ENCODE results near the gene SMIM17.

The SMIM17 gene

GRCh38 chr19:56619121-56619520 lies 23.8 kb upstream of the SMIM17 start:
- no peak for TF ChIP-seq CTCF (conservative IDR thresholded peaks at IDR 0.05; ENCODE audit: low read depth, low read length)
- DNase-seq (ENCODE audit: low read depth), result no peak
- H3K4me3 ChIP-seq (ENCODE audit: low read depth, low read length), result no peak overlapping the region

DNA sequence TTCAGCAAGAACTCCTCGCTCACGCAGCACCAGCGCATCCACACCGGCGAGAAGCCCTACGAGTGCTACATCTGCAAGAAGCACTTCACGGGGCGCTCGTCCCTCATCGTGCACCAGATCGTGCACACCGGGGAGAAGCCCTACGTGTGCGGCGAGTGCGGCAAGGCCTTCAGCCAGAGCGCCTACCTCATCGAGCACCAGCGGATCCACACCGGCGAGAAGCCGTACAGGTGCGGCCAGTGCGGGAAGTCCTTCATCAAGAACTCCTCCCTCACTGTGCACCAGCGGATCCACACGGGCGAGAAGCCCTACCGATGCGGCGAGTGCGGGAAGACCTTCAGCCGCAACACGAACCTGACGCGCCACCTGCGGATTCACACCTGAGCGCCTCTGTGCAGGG lies 20.6 kb upstream of the SMIM17 start:
- TF ChIP-seq CTCF (conservative IDR thresholded peaks at IDR 0.05; ENCODE audit: low read depth, low read length), result no peak
- no peak overlapping the region for H3K4me3 ChIP-seq (ENCODE audit: low read depth, low read length)
- DNase-seq (ENCODE audit: low read depth), result no peak

DNA sequence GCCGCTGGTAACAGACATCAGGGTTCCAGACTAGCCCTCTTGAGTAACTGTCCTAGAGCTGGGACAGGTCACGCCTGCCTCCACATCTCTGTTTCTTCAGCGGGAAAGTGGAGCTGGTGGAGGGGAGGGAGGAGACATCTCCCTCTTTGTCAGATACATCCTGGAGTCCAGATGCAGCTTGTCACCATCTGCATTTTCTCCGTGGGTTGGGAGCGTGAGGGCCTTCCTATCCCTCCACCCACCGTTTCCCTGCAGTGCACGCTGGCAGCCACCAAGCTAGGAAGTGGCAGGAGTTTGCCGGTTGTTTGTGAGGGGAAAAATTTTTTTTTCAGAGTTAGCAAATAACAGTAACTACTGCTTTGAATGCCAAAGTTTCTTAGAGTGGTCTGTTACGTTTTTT lies 20.0 kb upstream of the SMIM17 start:
- TF ChIP-seq CTCF (conservative IDR thresholded peaks at IDR 0.05; ENCODE audit: low read depth, low read length), result no peak
- no peak overlapping the region for H3K4me3 ChIP-seq (ENCODE audit: low read depth, low read length)
- no peak for DNase-seq (ENCODE audit: low read depth)

DNA sequence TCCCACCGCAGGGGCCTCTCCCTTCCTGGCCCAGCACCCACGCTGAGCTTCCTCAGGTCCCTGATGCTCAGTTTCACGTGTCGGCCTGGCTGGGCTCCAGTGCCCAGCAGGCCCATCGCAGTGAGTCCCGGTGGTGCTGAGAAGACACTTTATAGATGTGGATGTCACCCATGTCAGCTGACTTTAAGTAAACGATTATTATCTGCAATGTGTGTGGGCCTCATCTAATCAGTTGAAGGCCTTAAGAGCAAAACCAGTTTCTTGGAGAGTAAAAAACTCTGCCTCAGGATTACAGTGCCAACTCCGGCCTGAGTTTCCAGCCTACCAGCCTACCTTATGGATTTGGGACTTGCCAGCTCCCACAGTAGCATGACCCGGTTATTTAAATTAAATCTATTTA lies 17.3 kb upstream of the SMIM17 start:
- no peak for DNase-seq (ENCODE audit: low read depth)
- no peak for TF ChIP-seq CTCF (conservative IDR thresholded peaks at IDR 0.05; ENCODE audit: low read depth, low read length)
- H3K4me3 ChIP-seq (ENCODE audit: low read depth, low read length), result no peak overlapping the region

DNA sequence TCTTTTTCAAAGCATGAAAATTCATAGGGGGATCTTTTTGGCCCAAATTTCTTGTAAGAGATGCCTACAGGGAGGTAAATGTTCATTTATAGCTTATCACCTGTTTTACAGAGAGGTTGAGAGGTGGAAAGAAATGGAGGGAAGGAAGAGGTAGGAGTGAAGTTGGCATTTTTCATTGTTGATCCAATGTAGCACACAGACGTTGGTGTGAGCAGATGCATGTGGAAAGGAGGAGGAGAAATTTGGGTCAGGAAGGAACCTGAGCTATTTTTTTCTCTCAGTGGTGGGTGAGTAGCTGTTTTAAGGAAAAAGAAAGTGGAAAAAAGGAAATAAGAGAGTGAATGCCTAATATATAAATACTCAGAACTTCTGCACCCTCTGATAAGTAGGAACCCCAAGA lies 9.9 kb upstream of the SMIM17 start:
- TF ChIP-seq CTCF (conservative IDR thresholded peaks at IDR 0.05; ENCODE audit: low read depth, low read length), result no peak

DNA sequence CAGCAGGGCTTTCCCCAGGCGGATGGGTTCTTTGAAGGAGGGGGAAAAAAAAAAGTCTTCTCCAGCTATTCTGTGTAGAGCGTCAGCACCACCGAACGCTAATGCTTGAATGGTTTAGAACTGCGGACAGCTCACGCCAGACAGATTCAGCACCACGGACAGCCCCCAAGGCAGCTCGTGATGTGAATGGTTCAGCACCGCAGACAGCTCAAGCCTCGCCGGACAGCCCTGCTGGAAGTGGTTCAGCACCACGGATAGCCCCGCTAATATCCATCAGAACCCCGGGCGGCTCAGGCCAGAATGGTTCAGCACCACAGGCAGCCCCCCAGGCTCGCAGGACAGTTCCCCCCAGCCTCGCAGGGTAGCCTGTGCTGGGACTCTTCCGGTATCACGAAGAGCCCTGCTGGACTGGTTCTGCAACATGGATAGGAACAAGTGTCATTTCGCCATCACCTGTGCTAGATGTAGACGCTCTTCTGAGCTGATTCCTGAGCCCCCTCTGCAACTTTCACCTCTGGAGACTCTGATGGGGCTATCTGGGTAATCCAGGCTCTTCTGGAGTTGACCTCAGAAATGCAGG lies 4.9 kb upstream of the SMIM17 start:
- TF ChIP-seq CTCF (conservative IDR thresholded peaks at IDR 0.05; ENCODE audit: low read depth, low read length), result no peak
- DNase-seq (ENCODE audit: low read depth), result peak; percentile 87
- H3K4me3 ChIP-seq (ENCODE audit: low read depth, low read length), result no peak overlapping the region

More for the DNA sequence above, 9.9 kb upstream of the SMIM17 start:
- DNase-seq (ENCODE audit: low read depth), result no peak
- H3K4me3 ChIP-seq (ENCODE audit: low read depth, low read length), result no peak overlapping the region

GRCh38 chr19:56639217-56639616 lies 3.7 kb upstream of the SMIM17 start:
- no peak overlapping the region for H3K4me3 ChIP-seq (ENCODE audit: low read depth, low read length)
- no peak for TF ChIP-seq CTCF (conservative IDR thresholded peaks at IDR 0.05; ENCODE audit: low read depth, low read length)
- DNase-seq (ENCODE audit: low read depth), result peak; percentile 26
